ENCODE data around the gene TESPA1.

DNA sequence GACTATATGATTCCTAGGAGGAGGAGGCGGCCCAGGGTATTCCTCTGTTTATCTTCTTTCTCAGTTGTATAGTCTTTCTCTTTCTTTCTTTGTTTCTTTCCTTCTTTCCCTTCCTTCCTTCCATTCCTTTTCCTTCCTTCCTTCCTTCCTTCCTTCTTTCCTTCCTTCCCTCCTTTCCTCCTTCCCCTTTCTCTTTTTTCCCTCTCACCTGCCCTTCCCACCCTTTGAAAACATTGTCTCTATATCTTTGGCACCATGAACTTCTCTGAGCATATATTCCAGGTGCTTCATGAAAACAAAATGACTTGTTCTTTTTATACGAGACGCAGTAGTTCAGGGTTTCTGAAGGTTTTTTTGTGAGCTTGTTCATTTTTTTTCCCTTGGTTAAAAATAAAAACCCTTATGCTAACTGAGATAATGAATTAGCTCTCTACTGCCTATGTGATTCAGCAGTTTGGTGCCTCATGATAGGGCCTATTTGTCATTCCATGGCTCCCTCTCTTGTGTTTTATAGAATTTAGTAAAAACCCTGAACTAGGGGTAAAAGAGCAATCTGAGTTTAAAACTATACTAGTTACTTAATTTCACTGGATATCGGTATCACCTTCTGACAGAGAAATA, 3.2 kb upstream of the TESPA1 start:
- TF ChIP-seq POLR2AphosphoS5 (IDR thresholded peaks at IDR 0.05; ENCODE audit: low read depth, low read length) (no peak), BRCA1 (IDR thresholded peaks at IDR 0.05; ENCODE audit: low read depth, low read length) (no peak)
- TF ChIP-seq, protein P1, sequence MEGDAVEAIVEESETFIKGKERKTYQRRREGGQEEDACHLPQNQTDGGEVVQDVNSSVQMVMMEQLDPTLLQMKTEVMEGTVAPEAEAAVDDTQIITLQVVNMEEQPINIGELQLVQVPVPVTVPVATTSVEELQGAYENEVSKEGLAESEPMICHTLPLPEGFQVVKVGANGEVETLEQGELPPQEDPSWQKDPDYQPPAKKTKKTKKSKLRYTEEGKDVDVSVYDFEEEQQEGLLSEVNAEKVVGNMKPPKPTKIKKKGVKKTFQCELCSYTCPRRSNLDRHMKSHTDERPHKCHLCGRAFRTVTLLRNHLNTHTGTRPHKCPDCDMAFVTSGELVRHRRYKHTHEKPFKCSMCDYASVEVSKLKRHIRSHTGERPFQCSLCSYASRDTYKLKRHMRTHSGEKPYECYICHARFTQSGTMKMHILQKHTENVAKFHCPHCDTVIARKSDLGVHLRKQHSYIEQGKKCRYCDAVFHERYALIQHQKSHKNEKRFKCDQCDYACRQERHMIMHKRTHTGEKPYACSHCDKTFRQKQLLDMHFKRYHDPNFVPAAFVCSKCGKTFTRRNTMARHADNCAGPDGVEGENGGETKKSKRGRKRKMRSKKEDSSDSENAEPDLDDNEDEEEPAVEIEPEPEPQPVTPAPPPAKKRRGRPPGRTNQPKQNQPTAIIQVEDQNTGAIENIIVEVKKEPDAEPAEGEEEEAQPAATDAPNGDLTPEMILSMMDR (IDR thresholded peaks at IDR 0.05; ENCODE audit: control extremely low read depth in 1 of 3, insufficient read depth in 1 of 3, low read depth in 1 of 3, low read length in 3 of 3), result no peak
